HG02798 (cell line): Measurements from ENCODE around the gene ZBTB43.
"Not testable (repeated sequence)": the region's sequence is repeated elsewhere in the genome, so short reads cannot be mapped to it uniquely, and the experiment has no call there.

Source experiments
- ATAC-seq: cut with Tn5 transposase; IDR thresholded peaks from one replicate; pipeline ENCODE4 v1.9.1; 2021; ENCODE audit warnings: mild to moderate bottlenecking; ENCODE audit not compliant: unreplicated experiment, poor library complexity

Gene ZBTB43

DNA sequence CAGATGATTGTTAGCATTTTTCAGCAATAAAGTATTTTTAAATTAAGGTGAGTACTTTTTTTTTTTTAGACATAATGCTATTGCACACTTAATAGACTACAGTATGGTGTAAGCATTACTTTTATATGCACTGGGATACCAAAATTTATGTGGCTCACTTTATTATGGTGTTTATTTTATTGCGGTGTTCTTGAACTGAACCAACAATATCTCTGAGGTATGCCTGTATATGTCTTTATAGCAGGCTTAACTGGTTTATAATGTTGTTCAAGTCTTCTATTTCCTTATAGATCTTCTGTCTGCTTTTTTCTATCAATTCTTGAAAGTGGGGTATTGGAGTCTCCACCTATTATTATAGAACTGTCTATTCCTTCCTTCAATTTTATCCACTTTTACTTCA is 18.0 kb downstream of the ZBTB43 start:
- ATAC-seq: no peak

DNA sequence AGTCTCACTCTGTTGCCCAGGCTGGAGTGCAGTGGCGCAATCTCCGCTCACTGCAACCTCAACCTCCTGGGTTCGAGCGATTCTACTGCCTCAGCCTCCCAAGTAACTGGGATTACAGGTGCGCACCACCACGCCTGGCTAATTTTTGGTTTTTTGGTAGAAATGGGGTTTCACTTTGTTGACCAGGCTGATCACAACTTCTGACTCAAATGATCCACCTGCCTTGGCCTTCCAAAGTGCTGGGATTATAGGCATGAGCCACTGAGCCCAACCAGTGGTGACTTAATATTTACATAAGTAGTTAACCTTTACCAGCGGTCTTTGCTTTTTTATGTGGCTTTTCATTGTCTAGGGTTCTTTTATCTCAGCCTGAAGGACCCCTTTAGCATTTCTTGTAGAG is 19.2 kb downstream of the ZBTB43 start:
- not testable (repeated sequence) for ATAC-seq

DNA sequence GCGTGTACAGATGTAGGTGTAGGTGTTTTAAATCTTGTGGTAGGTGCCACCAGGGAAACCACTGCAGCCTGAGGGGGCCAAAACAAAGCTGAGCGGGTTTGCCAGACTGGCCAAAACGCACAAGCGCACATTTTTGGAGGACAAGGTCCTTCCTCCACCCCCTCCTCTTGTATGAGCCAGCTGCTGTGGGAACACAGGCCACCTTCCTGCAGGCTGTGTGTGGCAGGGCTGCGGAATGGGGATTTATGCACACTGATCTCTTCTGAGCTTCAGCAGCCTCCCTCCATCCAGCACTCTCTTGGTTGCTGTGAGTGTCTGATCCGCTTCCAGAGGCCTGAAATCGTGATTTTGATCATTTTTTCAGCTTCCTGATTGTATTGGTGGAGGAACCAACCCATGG is 22.4 kb downstream of the ZBTB43 start:
- ATAC-seq: no peak

DNA sequence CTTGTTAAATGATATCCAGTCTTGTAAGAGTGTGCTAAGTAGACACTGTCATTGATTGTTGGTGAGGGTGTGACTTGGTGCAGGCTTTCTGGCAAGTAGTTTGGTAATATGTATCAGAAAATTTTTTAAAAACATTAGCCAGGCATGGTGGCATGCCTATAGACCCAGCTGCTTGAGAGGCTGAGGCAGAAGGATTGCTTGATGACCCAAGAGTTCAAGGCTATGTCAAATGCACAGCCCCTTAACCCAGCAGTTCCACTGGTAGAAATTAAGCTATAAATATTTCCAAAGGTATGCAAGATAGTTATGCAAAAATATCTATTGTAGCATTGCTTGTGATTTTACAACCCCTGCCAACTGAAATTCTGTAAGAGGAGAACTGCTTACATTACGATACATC is 24.2 kb downstream of the ZBTB43 start:
- no peak for ATAC-seq

DNA sequence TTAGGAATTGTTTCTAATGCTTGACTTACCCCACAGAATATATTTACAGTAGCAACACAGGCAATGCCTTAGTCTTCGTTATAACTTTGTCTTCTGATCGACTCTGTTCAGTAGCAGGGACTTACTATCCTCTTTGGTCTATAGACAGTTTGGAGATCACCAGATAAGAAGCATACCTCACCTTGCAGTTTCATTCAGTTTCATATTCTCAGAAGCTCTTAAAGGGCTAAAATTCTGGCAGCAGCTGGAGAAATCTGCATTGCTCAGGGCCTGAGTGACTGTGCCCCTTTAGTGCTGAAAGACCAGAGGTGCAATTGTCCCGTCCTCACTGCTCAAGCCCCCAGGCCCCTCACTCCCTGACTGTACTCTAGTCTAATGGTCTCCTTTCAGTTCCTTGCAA is 26.0 kb downstream of the ZBTB43 start:
- ATAC-seq: no peak

DNA sequence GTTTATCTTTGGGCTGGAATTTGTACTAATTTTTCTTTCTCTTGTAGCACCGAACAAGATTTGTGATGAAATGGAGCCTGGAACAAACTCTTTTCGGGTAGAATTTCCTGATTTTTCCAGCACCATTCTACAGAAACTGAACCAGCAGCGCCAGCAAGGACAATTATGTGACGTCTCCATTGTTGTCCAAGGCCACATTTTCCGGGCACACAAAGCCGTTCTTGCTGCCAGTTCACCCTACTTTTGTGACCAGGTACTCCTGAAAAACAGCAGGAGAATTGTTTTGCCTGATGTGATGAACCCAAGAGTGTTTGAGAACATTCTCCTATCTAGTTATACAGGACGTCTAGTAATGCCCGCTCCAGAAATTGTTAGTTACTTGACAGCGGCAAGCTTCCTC is 27.6 kb downstream of the ZBTB43 start:
- ATAC-seq: no peak

DNA sequence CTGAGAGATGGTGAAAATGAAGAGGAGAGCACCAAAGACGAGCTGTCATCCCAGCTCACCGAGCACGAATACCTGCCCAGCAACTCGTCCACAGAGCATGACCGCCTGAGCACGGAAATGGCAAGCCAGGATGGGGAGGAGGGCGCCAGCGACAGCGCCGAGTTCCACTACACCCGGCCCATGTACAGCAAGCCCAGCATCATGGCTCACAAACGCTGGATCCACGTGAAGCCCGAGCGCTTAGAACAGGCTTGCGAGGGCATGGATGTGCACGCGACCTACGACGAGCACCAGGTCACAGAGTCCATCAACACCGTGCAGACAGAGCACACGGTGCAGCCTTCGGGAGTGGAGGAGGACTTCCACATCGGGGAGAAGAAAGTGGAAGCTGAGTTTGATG is 28.2 kb downstream of the ZBTB43 start:
- ATAC-seq: no peak

DNA sequence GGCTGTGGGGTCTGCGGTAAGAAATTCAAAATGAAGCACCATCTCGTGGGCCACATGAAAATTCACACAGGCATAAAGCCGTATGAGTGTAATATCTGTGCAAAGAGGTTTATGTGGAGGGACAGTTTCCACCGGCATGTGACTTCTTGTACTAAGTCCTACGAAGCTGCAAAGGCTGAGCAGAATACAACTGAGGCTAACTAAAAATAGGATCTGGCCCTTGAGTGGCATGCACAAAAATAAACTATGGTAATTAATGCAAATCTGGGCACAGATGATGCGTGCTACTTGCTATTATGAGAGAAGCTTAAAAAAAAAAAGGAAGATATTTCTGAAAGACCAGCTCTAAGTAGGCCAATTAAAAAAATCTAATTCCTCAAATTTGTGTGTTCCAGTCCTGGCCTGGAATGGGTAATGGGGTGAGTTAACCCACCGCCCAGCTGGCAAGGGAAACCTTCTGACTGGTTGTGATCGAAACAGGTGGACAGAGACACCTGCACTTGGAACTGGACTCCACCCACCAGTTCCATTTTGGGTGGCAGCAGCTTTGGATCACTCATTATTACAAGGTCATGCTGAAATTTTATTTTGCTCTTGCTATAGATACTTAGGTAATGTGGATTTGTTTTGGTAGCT is 29.0 kb downstream of the ZBTB43 start:
- no peak for ATAC-seq

DNA sequence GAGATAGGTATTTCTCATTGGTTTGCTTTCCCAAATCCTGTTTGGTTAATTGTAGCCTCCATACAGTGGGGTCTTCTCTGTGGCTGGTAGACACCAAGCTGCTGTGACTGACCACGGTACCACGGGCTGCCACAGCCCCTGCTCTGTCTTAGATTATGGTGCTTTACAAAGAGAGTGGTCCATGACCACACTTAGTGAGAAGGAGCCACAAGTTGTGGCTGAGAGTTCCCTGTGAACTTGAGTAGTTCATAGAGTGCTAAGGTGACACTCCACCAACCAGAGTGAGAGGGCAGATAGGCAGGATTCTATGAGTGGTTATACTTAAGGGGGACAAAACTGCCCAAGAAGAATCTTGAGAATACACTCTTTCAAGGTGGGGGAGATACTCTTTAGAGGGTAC is 29.8 kb downstream of the ZBTB43 start:
- ATAC-seq: no peak

DNA sequence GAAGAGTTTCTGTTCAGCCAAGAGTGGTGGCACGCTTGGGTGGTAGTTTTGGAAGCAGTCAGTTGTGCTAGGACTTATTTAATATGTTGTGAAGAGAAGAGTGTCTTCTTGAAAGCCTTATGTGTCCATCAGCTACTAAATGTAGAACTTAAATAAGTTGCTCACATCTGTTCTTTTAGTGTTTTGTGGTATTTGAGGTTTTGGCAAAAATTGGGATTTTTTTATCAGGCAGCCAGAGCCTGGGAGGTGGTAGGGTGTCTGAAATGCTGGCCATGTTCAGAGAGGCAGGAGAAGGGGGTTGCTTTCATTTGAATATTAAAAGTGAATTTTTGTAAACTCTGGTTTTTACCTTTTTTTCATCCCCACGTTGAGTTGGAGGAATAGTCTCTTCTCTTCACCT is 31.4 kb downstream of the ZBTB43 start:
- ATAC-seq: no peak

DNA sequence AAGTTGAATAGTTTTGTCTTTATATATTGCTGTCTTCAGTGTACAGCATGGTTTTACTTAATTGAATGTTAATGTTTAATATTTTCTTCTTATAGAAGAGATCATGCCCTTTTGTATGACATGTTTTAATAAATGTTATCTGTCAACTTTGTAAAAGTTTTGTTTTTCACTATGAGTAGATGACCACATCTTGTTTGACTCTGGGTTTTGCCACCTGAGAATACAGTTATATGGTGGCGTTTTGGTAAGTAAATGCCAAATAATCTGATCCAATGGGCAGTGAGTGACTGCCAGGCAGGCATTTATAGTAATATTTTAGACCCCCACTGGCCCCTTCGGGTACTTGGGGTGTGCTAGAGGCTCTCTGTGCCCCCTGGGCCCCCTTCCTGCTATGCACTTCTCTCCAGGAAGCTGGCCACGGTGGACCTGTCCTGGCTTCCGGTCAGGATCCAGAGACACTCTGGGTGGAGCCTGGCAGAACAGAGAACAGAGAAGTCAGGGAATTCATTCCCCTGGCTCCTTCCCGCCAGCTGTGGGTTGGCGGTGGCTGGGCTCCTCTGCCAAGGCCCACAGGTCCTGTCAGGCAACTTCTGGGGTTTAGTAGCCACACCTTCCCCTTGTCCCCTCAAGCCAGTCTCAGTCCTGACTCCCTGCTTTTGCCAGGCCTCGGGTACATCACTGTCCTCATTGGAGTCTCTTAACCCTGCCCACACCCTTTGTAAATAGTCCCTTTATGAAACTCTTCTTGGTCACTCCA is 33.4 kb downstream of the ZBTB43 start:
- peak; percentile 14 for ATAC-seq

DNA sequence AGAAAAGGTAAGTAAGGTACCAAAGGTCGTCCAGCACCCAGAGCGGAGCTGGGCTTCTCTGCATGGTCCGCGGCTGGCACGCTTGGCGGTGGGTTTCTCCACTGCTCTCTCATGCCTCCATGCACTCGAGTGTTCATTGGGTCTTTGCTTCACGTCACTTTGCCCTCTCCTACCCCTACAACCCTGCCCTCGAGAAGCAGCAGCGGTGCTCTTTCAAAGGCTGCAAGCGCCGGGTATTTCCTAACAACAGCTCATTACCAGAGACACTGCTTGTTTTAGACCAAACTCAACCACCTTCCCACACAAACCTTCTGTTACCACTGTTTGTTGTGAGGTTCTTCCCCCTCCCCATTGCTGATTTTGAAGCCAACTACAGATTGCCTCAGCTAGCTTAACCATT is 34.1 kb downstream of the ZBTB43 start:
- ATAC-seq: peak; percentile 56

DNA sequence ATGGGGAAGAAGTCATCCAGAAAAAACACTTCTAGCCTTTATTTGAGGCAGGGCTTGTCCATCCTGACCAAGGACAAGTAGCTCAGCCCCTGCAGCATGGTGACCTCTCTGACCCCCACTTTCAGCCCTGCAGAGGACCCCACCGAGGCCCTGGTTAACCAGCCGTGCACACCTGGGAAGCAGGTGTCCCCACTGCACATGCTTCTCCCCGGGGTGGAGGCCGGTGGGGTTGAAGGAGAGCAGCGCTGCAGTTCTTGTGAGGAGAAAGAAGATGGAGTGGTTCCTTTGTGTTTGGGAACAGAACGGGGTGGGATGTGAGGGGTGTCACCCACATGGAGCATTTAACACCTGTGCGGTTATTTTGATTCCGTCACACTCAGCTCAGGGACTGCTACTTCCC is 34.5 kb downstream of the ZBTB43 start:
- peak; percentile 10 for ATAC-seq

DNA sequence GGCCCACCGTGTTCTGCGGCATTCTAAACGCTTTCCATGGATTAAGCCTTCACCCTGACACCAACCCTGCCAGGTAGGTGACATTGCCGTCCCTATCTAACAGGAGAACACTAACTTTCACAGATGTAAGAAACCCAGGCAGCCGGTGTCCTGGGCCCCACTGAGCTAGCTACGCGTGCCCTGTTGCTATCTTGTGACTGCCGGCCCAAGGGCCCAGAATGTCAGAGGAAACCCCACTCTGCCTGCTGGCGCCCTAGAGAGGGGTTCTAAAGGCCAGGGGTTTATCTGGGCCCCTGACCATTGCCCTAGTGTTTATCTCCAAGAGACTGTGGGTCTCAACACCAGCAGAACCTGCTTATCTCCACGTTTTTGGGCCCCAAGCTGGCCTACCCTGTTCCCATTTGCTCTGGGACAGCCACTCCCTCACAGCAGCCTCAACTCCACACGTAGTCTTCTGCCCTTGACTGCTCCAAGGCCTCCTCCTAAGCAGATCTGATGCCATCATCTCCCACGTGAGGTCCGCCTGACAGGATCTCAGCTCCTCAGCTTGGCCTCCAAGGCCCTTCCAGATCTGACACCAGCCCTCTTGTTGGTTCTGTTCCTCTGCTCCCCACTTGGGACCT is 37.5 kb downstream of the ZBTB43 start:
- no peak for ATAC-seq

DNA sequence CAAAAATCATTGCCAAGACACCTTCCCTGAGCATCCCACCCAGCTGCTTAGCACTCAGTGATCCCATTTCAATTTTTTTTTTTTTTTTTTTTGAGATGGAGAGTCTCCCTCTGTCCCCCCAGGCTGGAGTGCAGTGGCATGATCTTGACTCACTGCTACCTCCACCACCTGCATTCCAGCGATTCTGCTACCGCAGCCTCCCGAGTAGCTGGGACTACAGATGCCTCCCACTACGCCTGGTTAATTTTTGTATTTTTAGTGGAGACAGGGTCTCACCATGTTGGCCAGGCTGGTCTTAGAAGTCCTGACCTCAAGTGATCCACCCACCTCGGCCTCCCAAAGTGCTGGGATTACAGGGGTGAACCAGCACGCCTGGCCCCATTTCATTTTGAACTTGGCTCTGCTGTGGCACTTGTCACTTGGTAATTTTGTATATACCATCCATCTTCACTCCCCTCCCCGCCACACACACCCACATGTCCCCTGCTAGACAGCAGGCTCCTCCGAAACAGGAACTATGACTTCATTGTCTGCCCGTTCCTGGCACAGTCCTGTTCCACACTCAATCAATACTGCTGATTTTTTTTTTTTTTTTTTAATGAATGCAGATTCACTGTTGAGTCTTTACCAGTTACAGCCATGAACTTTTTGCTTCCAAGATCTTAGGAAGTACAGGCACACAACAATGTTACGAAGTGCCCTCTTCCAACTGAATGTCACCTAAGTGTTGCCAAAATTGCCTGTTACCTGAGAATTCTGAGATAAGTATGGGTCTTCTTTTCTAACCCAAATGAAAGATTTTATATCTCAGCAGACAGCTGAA is 38.3 kb downstream of the ZBTB43 start:
- peak; percentile 51 for ATAC-seq

DNA sequence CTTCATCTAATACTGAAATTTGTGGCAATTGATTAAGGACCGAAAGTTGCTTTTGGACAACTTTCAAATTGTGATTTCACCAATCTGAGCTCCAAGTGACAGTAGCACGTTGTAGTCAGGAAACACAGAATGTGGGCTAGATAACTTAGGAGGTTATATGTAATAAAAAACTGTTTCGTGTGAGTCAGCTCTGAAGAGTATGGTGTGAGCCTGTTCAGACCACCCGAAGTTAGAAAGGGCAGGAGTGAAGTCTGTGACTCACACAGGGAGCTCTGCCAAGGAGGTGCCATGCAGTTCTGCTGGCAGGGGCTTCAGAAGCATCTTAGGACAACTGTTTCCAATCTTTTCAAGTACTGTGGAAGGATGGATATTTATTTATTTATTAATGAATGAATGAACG is 39.2 kb downstream of the ZBTB43 start:
- no peak for ATAC-seq

DNA sequence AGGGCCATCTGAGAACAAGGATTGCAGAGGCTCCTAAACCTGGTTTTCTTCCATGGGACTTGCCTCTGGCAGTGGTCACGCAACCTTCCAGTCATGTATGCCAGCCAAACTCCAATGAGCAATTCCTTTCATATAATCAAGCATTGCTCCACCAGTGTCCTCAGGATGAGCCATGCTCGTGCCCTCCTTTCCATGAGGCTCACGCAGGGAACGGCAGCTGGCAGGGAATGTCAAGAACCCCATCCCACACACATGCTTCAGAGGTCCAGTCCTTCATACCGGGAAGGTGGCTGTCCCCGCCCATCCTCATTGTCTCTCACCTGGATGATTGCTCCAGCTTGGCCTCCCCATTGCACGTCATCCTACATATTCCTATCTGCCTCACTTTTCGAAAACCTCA is 42.2 kb downstream of the ZBTB43 start:
- ATAC-seq: no peak

DNA sequence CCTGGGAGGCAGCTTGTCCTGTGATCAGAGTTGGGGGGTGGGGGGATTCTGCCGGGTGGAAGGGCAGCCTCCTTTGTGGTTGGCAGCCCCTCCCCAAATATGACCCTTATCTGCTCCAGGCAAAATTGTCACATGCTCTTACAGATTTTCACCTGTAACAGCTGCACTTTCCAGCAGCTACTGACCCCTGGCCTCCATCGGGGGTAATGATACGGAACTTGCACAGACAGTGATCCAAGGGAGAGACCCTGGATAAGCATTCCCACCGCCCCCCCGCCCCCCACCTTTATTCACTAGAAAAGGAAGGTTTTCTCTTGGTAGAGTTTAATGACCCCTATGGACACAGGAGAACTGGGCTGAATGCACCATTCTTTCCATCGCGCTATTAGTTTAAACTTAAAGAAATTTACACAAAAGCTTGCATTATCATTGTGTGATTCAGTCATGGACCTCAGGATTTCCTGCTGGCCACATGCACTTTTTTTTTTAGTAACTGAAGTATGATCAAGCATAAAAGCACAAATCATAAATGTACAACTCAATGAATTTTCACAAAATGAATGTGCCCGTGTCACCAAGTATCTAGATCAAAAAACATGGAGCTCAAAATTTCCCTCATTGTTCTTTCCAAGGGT is 44.9 kb downstream of the ZBTB43 start:
- ATAC-seq: no peak

DNA sequence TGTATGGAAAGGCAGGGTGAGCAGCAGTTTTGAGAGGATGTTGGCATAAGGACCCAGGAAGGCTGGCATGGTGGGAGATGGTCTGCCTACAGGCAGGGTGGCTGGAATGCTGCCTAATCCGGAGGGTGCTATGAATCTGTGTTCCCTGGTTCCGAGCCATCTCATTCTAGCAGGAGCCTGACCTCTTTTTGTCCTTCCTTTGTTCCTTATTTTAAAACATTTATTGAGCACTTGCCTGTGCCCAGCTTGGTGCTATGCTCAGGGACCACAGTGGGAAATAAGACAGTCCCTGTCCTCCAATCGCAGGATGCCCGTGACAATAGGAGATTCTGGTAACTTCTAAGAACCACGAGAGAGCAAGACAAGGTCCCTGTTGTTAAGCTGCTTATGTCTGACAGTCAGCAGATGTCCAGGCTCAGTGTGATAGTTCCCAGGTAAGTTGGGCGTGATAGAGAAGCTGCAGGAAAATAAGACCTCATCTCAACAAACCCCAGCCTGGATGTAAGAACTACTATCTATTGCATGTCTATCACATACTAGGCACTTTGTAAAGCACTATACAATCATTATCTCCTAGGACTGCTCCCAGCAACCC is 46.5 kb downstream of the ZBTB43 start:
- no peak for ATAC-seq

DNA sequence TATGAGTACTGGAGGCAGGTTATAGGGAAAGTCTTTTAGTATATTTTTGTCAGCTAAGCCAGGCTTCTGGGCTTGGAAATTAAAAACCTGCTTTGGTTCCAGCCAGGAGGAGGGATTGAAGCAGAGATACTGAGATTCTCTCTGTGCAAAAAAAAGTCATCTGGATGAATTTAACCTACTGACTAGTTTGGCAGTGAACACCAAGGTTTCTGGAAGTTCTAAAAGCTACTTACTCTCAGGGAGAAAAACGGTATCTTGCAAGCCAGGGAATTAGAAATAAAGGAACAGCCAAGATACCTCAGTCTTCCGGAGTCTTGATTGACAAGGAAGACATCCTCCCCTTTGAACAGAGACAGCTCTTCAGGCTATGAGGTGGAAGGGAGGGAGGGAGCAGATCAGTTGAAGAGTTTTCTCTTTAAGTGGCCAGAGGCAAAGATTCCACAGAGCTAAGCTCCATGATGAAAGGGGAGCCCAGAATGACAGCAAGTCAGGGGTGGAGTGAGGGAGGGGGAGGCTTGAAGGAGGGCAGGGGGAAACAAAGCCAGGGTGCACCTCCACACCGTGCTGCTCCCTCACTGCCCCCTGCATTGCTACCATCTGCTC is 47.3 kb downstream of the ZBTB43 start:
- ATAC-seq: no peak
